Measurements from ENCODE around the gene PCDH8.
A peak's percentile ranks its signal among the peaks of the same experiment; 100 is the strongest.

Gene PCDH8

DNA sequence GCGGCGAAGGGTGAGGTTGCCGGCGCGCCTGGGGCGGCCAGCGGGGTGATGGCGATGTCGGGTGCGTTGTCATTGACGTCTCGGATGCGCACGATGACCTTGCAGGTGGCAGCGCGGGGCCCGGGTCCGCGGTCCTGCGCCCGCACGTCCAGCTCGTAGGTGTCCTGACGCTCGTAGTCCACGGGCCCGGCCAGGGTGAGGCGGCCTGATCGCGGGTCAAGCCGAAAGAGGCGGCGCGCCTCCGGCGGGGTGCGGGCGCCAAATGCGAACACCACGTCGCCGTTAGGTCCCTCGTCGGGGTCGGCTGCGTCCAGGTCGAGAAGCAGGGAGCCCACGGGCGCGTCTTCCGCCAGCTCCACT lies 1.1 kb downstream of the PCDH8 start:
- in situ Hi-C loops (cut with MboI; ENCODE audit: low sequenced_read_pairs, unreplicated experiment) = no loop called here

DNA sequence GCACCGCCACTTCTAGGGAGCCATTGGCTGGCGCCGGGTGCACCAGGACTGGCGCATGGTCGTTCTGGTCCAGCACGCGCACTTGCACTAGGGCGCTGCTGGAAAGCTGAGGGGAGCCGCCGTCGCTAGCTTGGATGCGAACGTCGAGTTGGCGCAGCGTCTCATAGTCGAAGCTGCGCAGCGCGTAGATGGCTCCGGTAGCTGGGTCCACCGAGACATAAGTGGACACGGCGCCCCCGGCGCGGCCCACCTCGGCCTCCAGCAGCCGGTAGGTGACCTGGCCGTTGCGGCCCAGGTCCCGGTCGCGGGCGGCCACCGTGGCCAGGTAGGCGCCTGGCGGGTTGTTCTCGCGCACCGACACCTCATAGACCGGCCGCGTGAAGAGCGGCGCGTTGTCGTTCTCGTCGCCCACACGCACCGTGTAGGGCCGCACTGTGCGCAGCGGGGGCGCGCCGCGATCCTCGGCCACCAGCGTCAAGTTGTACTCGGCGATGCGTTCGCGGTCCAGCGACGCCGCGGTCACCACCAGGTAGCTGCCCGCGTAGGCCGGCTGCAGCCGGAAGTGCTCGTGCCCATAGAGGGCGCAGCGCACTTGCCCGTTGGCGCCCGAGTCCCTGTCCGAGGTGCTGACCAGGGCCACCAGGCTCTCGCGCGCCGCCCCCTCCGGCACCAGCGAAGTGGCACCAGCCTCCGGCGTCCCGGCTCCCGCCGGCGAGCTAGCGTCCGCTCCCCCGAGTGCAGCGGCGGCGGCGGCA lies 1.7 kb downstream of the PCDH8 start:
- DNase-seq (ENCODE audit: low spot score) = peak; percentile 44
- in situ Hi-C loops (cut with MboI; ENCODE audit: low sequenced_read_pairs, unreplicated experiment) = no loop called here
- TF ChIP-seq, protein P1, sequence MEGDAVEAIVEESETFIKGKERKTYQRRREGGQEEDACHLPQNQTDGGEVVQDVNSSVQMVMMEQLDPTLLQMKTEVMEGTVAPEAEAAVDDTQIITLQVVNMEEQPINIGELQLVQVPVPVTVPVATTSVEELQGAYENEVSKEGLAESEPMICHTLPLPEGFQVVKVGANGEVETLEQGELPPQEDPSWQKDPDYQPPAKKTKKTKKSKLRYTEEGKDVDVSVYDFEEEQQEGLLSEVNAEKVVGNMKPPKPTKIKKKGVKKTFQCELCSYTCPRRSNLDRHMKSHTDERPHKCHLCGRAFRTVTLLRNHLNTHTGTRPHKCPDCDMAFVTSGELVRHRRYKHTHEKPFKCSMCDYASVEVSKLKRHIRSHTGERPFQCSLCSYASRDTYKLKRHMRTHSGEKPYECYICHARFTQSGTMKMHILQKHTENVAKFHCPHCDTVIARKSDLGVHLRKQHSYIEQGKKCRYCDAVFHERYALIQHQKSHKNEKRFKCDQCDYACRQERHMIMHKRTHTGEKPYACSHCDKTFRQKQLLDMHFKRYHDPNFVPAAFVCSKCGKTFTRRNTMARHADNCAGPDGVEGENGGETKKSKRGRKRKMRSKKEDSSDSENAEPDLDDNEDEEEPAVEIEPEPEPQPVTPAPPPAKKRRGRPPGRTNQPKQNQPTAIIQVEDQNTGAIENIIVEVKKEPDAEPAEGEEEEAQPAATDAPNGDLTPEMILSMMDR (IDR thresholded peaks at IDR 0.05; ENCODE audit: borderline replicate concordance, control extremely low read depth, extremely low read depth, insufficient read depth, missing control alignments) = peak; percentile 36

More for the DNA sequence above, 1.1 kb downstream of the PCDH8 start:
- TF ChIP-seq, protein P1 (IDR thresholded peaks at IDR 0.05; ENCODE audit: borderline replicate concordance, control extremely low read depth, extremely low read depth, insufficient read depth, missing control alignments) = no peak
- DNase-seq (ENCODE audit: low spot score) = no peak

DNA sequence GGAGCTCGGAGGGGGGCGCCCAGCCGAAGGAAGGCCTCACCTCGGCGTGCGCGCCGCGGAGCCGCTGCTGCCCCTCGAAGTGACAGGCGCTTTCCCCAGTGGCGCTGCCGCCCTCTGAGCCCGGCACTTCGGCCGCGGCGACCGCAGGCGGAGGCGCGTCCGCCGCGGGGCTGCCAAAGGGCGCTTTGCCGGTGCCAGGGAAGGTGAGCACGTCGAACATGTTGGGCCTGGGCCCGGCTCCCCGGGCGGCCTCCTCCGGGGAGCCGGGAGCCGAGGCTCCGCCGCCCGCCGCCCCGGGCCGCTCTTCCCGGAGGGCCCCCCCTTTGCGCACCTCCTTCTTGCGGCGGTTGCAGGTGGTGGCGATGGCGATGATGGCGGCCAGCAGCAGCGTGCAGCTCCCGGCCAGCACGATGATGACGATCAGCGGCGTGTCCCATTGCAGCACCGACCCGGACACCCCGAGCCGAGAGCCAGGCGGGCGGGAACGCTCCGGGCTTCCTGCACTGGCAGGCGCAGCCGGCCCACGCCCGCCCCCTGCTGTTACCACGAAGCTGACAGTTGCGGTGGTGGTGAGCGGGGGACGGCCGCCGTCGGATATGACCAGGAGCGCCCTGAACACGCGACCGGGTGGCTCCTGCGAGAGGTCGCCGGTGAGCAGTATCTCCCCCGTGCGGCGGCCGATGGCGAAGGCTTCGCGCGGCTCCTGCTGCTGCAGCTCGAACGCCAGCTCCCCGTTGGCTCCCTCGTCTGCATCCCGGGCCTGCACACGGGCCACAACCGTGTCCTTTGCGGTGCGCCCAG lies 2.5 kb downstream of the PCDH8 start:
- DNase-seq (ENCODE audit: low spot score) = peak; percentile 51
- in situ Hi-C loops (cut with MboI; ENCODE audit: low sequenced_read_pairs, unreplicated experiment) = no loop called here

DNA sequence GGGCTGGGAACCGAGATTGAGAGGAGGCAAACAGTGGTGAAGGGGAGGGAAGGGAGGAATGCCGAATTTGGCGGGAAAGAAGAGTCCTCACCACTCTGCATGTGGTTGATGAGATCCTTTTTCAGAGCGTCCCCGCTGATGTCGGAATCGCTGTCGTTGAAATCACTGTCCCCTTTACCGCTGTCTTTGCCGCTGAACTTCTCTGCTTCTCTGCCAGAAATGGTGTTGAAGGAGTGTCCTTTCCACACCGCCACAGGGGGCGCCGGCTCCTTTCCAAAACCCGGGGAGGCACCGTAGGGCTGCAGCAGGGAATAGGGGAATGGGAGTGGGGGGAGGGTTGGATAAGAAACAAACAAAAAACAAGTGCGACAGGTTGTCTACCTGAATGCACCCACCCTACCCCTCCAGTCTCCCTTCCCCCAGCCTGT lies 3.1 kb downstream of the PCDH8 start:
- in situ Hi-C loops (cut with MboI; ENCODE audit: low sequenced_read_pairs, unreplicated experiment) = no loop called here
- DNase-seq (ENCODE audit: low spot score) = no peak
- TF ChIP-seq, protein P1 (IDR thresholded peaks at IDR 0.05; ENCODE audit: borderline replicate concordance, control extremely low read depth, extremely low read depth, insufficient read depth, missing control alignments) = no peak

More for the DNA sequence above, 2.5 kb downstream of the PCDH8 start:
- TF ChIP-seq, protein P1 (IDR thresholded peaks at IDR 0.05; ENCODE audit: borderline replicate concordance, control extremely low read depth, extremely low read depth, insufficient read depth, missing control alignments) = no peak

DNA sequence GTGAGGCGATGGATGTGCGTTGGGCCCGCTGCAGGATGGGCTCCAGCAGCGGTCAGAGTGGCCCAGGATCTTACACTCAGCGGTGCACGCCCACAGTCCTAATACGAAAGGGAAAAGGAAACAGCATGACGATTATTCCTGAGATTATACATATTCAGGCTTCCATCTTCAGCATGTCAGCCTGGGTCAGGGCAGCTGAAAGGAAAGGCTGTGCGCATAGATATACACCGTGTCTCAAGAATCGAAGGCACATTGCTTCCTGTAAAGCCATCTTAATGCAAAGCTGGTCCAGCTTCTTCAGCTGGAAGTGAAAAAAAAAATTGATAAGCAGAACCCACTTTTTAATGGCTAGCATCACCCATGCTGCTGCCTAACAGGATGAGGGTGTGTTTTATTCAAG lies 3.6 kb downstream of the PCDH8 start:
- in situ Hi-C loops (cut with MboI; ENCODE audit: low sequenced_read_pairs, unreplicated experiment) = no loop called here
- DNase-seq (ENCODE audit: low spot score) = no peak
- TF ChIP-seq, protein P1 (IDR thresholded peaks at IDR 0.05; ENCODE audit: borderline replicate concordance, control extremely low read depth, extremely low read depth, insufficient read depth, missing control alignments) = no peak

DNA sequence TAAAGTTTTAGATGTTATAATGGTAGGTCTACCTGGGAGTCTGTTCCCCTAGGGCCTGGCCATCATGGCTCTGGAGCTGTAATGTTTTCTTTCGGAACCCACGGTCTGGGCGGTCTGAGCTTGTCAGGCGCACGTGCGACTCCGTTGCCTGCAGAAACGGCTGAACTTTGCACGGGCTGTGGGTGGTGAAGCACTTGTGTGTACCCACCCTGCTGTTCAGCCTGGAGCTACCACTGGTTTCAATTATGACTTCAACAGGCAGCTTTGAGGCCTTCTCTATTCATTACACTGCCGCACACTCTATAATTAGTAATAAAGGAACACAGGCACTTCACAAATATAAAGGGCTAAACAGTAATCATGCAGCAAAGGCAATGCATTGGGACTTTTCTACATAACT lies 6.0 kb downstream of the PCDH8 start:
- in situ Hi-C loops (cut with MboI; ENCODE audit: low sequenced_read_pairs, unreplicated experiment) = no loop called here
- TF ChIP-seq, protein P1 (IDR thresholded peaks at IDR 0.05; ENCODE audit: borderline replicate concordance, control extremely low read depth, extremely low read depth, insufficient read depth, missing control alignments) = no peak
- no peak for DNase-seq (ENCODE audit: low spot score)
